Endothelial cell of umbilical vein (primary cell): ENCODE data around the gene PAPPA2. TPM values are rescaled to one million over a fixed set of nuclear protein-coding genes. Genes with fewer than 3 reads are reported as not detected.

Source experiments
- BruUV-seq: library from RNA; stranded (reverse); fragments of 400-500 nt; replicated peaks from 2 replicates; lab custom pipeline; 2021; lab: Mats Ljungman, UMichigan
- CTCF ChIA-PET: fragments of 300-600, 350-600 bp; sonication (Branson Sonifier 250); formaldehyde crosslinking; loops from one replicate; lab custom pipeline; 2021; ENCODE audit warnings: antibody characterized with exemption, inconsistent platforms; lab: Charles Lee
- POLR2A ChIA-PET: fragments of 300-600, 350-600 bp; sonication (Branson Sonifier 250); formaldehyde crosslinking; loops from one replicate; lab custom pipeline; 2021; ENCODE audit warnings: antibody characterized with exemption, inconsistent platforms; lab: Charles Lee
- DNase-seq: peaks from one replicate; pipeline ENCODE4 v3.0.0-alpha.2; 2011; ENCODE audit warnings: low read depth, low spot score
- FAIRE-seq: peaks from 2 replicates; lab custom pipeline; 2011; peaks lifted over from hg19 to GRCh38; lab: Jason Lieb, UNC
- H2AFZ ChIP-seq: 2 replicates; pipeline ENCODE4 v1.6.0; 2012; ENCODE audit warnings: low read depth, low read length, control low read depth, inconsistent platforms
- H3K27ac ChIP-seq: 2 replicates; pipeline ENCODE4 v1.5.1; 2011; ENCODE audit warnings: low read depth, mild to moderate bottlenecking, control low read depth, low read length, moderate library complexity; ENCODE audit not compliant: insufficient read depth
- H3K27me3 ChIP-seq, 2 experiments: 2 replicates each; pipeline versions ENCODE4 v1.6.0 to v1.6.1; 2011; ENCODE audit warnings: low read length in 2 of 2, mixed read lengths in 1 of 2; ENCODE audit not compliant: control insufficient read depth in 2 of 2, insufficient read depth in 2 of 2
- H3K36me3 ChIP-seq, 2 experiments: 2 replicates in 1 of 2; 3 replicates in 1 of 2; pipeline ENCODE4 v1.5.1; 2011; ENCODE audit warnings: low read length in 2 of 2, mild to moderate bottlenecking in 1 of 2, moderate library complexity in 1 of 2; ENCODE audit not compliant: control insufficient read depth in 2 of 2, insufficient read depth in 2 of 2; ENCODE audit errors: extremely low read depth in 1 of 2
- H3K4me1 ChIP-seq: 3 replicates; pipeline ENCODE4 v1.5.1; 2011; ENCODE audit warnings: mild to moderate bottlenecking, low read length; ENCODE audit not compliant: control insufficient read depth, insufficient read depth; ENCODE audit errors: extremely low read depth
- H3K4me2 ChIP-seq: 2 replicates; pipeline ENCODE4 v1.6.1; 2011; ENCODE audit warnings: low read length, control low read depth, mixed read lengths; ENCODE audit not compliant: insufficient read depth
- H3K4me3 ChIP-seq, 3 experiments: fragments of 200-600 bp in 1 of 3; sonication (generic), shearing (Covaris generic) in 1 of 3; replicated peaks in 1 of 3; 2 replicates each; pipeline ENCODE4 v1.5.1; 2011 to 2016; ENCODE audit warnings: control low read depth in 3 of 3, low read length in 3 of 3, mild to moderate bottlenecking in 2 of 3, inconsistent platforms in 1 of 3, low read depth in 1 of 3, moderate library complexity in 1 of 3; ENCODE audit not compliant: insufficient read depth in 1 of 3
- H3K79me2 ChIP-seq: 2 replicates; pipeline ENCODE4 v1.6.0; 2012; ENCODE audit warnings: low read length, inconsistent platforms; ENCODE audit not compliant: control insufficient read depth, insufficient read depth
- H3K9ac ChIP-seq: replicated peaks from 2 replicates; pipeline ENCODE3; 2011; ENCODE audit warnings: low read length, control low read depth; ENCODE audit not compliant: insufficient read depth; ENCODE audit errors: extremely low read depth
- H3K9me1 ChIP-seq: replicated peaks from 3 replicates; pipeline ENCODE4 v1.6.0; 2011; ENCODE audit warnings: mild to moderate bottlenecking, low read length; ENCODE audit not compliant: control insufficient read depth, insufficient read depth; ENCODE audit errors: extremely low read depth
- H3K9me3 ChIP-seq: replicated peaks from 2 replicates; pipeline ENCODE4 v1.5.1; 2012; ENCODE audit warnings: low read length, inconsistent platforms; ENCODE audit not compliant: control insufficient read depth, insufficient read depth
- H4K20me1 ChIP-seq: replicated peaks from 2 replicates; pipeline ENCODE3; 2011; ENCODE audit warnings: mild to moderate bottlenecking, low read length; ENCODE audit not compliant: control insufficient read depth, insufficient read depth; ENCODE audit errors: extremely low read depth
- EZH2 ChIP-seq: IDR thresholded peaks from 2 replicates; pipeline ENCODE4 v1.6.1; 2012; ENCODE audit warnings: borderline replicate concordance, low read depth, mild to moderate bottlenecking, moderate library complexity, low read length, inconsistent platforms; ENCODE audit not compliant: severe bottlenecking
- FOS ChIP-seq: IDR thresholded peaks from 2 replicates; pipeline ENCODE4 v1.6.1; 2011; ENCODE audit warnings: mild to moderate bottlenecking, low read length, moderate library complexity, borderline replicate concordance; ENCODE audit not compliant: insufficient read depth
- GATA2 ChIP-seq: IDR thresholded peaks from 2 replicates; pipeline ENCODE4 v1.7.0; 2011; ENCODE audit warnings: low read depth, mild to moderate bottlenecking, moderate library complexity, mixed read lengths, low read length; ENCODE audit not compliant: insufficient read length, insufficient read depth
- JUN ChIP-seq: IDR thresholded peaks from 2 replicates; pipeline ENCODE4 v1.6.1; 2011; ENCODE audit warnings: borderline replicate concordance, low read depth; ENCODE audit not compliant: insufficient read length, insufficient read depth
- MYC ChIP-seq: IDR thresholded peaks from one replicate; pipeline ENCODE4 v1.6.1; 2011; ENCODE audit warnings: mild to moderate bottlenecking, low read depth, low read length
- POLR2A ChIP-seq: IDR thresholded peaks from 2 replicates; pipeline ENCODE4 v1.6.1; 2012; ENCODE audit warnings: low read depth, mild to moderate bottlenecking, control low read depth, low read length
- POLR2AphosphoS5 ChIP-seq: IDR thresholded peaks from 2 replicates; pipeline ENCODE4 v1.6.1; 2012; ENCODE audit warnings: low read depth, mild to moderate bottlenecking, control low read depth, low read length, moderate library complexity; ENCODE audit not compliant: insufficient read depth
- dilution Hi-C: fragments of 300-500 bp; cut with MboI; formaldehyde crosslinking; loops from one replicate; pipeline ENCODE4 v1.15.0; 2019; ENCODE audit warnings: low sequenced_read_pairs; ENCODE audit not compliant: extremely low pct_ligation_motif_present
- intact Hi-C: fragments of 100-400 bp; cut with micrococcal nuclease; formaldehyde crosslinking; loops from one replicate; pipeline ENCODE4 v1.10.0; 2022
- polyA plus RNA-seq, 4 experiments: library from polyadenylated mRNA; depleted of rRNA in 3 of 4; stranded (reverse) in 3 of 4; unstranded in 1 of 4; fragments of >200 nt; gene quantifications; 2 replicates each; pipeline versions ENCODE4 v1.2.1 to v1.2.3, GENCODE V29; 2011 to 2012; ENCODE audit warnings: missing spikeins in 1 of 4
- total RNA-seq: library from RNA; stranded (reverse); gene quantifications from 2 replicates; pipeline ENCODE4 v1.2.3, GENCODE V29; 2021
- TF ChIP-seq, protein P1 (sequence below): IDR thresholded peaks from 2 replicates; pipeline ENCODE4 v1.6.1; 2011; ENCODE audit not compliant: insufficient read depth, insufficient read length
- TF ChIP-seq, protein P2 (sequence below), 2 donors: IDR thresholded peaks; 1 replicate in 1 of 2; 2 replicates in 1 of 2; pipeline ENCODE4 v1.5.1; 2011; ENCODE audit warnings: low read length in 2 of 2, mild to moderate bottlenecking in 2 of 2, moderate library complexity in 2 of 2, control low read depth in 1 of 2, inconsistent platforms in 1 of 2, low read depth in 1 of 2; ENCODE audit not compliant: insufficient read depth in 1 of 2; ENCODE audit errors: extremely low read depth in 1 of 2

The PAPPA2 gene
- total and polyA plus RNA-seq, 2 donors (not counting 3 experiments of a cell fraction or from before 2014, with no cell fraction given) = not detected

DNA sequence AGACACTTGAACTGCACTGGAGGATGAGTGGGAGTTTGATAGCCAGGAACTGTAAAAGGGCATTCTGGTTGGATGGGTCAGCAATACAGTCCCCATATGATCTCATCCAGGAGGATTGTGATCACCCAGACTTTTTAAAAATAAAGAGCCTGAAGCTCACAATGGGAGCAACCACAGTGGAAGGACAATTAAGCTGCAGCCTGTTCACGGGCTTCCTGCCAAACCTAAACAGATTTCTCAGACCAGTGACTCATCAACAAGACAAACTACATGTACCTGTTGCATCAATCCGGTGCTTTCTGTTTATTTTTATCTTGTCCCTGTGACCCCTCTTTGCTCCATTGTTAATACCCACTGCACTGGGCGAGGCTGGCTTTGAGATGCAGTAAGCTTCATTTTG is 52.3 kb downstream of the PAPPA2 start:
- H3K4me3 ChIP-seq = no peak overlapping the region
- DNase-seq = no peak
- no peaks in the 10 kb centered on the region for H3K27me3 ChIP-seq
- no peaks in the 10 kb centered on the region for H3K9me3 ChIP-seq
- H3K9me1 ChIP-seq = no peaks in the 10 kb centered on the region
- BruUV-seq = no TSS peak
- intact Hi-C loops = no loop called here
- dilution Hi-C loops = no loop called here
- no peaks in the 10 kb centered on the region for H3K79me2 ChIP-seq
- no peak overlapping the region for H2AFZ ChIP-seq
- no peaks in the 10 kb centered on the region for H3K36me3 ChIP-seq
- no peaks in the 10 kb centered on the region for H4K20me1 ChIP-seq
- no peaks in the 10 kb centered on the region for H3K4me1 ChIP-seq
- TF ChIP-seq POLR2A (no peak), JUN (no peak), POLR2AphosphoS5 (no peak), EZH2 (no peak), GATA2 (no peak), MYC (no peak), FOS (no peak)
- TF ChIP-seq, protein P1, sequence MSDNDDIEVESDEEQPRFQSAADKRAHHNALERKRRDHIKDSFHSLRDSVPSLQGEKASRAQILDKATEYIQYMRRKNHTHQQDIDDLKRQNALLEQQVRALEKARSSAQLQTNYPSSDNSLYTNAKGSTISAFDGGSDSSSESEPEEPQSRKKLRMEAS = no peak
- TF ChIP-seq, protein P2, sequence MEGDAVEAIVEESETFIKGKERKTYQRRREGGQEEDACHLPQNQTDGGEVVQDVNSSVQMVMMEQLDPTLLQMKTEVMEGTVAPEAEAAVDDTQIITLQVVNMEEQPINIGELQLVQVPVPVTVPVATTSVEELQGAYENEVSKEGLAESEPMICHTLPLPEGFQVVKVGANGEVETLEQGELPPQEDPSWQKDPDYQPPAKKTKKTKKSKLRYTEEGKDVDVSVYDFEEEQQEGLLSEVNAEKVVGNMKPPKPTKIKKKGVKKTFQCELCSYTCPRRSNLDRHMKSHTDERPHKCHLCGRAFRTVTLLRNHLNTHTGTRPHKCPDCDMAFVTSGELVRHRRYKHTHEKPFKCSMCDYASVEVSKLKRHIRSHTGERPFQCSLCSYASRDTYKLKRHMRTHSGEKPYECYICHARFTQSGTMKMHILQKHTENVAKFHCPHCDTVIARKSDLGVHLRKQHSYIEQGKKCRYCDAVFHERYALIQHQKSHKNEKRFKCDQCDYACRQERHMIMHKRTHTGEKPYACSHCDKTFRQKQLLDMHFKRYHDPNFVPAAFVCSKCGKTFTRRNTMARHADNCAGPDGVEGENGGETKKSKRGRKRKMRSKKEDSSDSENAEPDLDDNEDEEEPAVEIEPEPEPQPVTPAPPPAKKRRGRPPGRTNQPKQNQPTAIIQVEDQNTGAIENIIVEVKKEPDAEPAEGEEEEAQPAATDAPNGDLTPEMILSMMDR (IDR thresholded peaks at IDR 0.05; ENCODE audit: extremely low read depth in 1 of 2, insufficient read depth in 1 of 2, low read depth in 1 of 2, low read length in 2 of 2) = no peak
- H3K27ac ChIP-seq = no peak overlapping the region
- no peak overlapping the region for H3K9ac ChIP-seq
- no peak for FAIRE-seq
- H3K4me2 ChIP-seq = no peak overlapping the region
- POLR2A ChIA-PET = no interaction called here
- CTCF ChIA-PET = no interaction called here
